NCI-H748 (cell line): Measurements from ENCODE around the gene ZNF491.
A peak's percentile ranks its signal among the peaks of the same experiment; 100 is the strongest.
"Not testable (repeated sequence)": the region's sequence is repeated elsewhere in the genome, so short reads cannot be mapped to it uniquely, and the experiment has no call there.

Source experiments
- DNase-seq: peaks from one replicate; lab custom pipeline; 2025; ENCODE audit not compliant: unreplicated experiment; lab: John Stamatoyannopoulos, UW

ZNF491 gene

GRCh38 chr19:11806354-11807098 is 8.2 kb downstream of the ZNF491 start:
- DNase-seq: no peak

- DNase-seq: no peak
Measured at GRCh38 chr19:11807099-11807380, 8.7 kb downstream of the ZNF491 start.

- DNase-seq: peak; percentile 57
Measured at GRCh38 chr19:11813703-11814028, 15.3 kb downstream of the ZNF491 start.

- peak; percentile 89 for DNase-seq
Measured at GRCh38 chr19:11814029-11814699, 15.8 kb downstream of the ZNF491 start, which contains the start of gene ZNF440. TSS of gene ZNF440 (plus strand) at chr19:11814273. CDS start at chr19:11814448, 175 bp downstream.

- peak; percentile 10 for DNase-seq
Measured at GRCh38 chr19:11814700-11815035, 16.3 kb downstream of the ZNF491 start.

GRCh38 chr19:11821474-11822109 is 23.3 kb downstream of the ZNF491 start:
- no peak for DNase-seq

- not testable (repeated sequence) for DNase-seq
Measured at GRCh38 chr19:11828957-11829876, 30.9 kb downstream of the ZNF491 start.

GRCh38 chr19:11832253-11832912 is 34.1 kb downstream of the ZNF491 start:
- no peak for DNase-seq

- no peak for DNase-seq
Measured at GRCh38 chr19:11833541-11833940, 35.2 kb downstream of the ZNF491 start.

GRCh38 chr19:11835626-11836066 is 37.3 kb downstream of the ZNF491 start:
- peak; percentile 34 for DNase-seq

- no peak for DNase-seq
Measured at GRCh38 chr19:11843722-11844121, 45.4 kb downstream of the ZNF491 start.

GRCh38 chr19:11847615-11848014 is 49.3 kb downstream of the ZNF491 start:
- DNase-seq: not testable (repeated sequence)

- DNase-seq: no peak
Measured at GRCh38 chr19:11848200-11848593, 49.9 kb downstream of the ZNF491 start.

- peak; percentile 88 for DNase-seq
Measured at GRCh38 chr19:11848594-11849469, 50.5 kb downstream of the ZNF491 start, which contains the start of gene ZNF439. TSS of gene ZNF439 (plus strand) at chr19:11848726. CDS start at chr19:11848868, 142 bp downstream.

GRCh38 chr19:11850289-11850688 is 52.0 kb downstream of the ZNF491 start:
- not testable (repeated sequence) for DNase-seq

GRCh38 chr19:11853358-11853757 is 55.0 kb downstream of the ZNF491 start:
- DNase-seq: no peak

- no peak for DNase-seq
Measured at GRCh38 chr19:11856596-11857250, 58.4 kb downstream of the ZNF491 start.
